GM23248 (cell line): ENCODE data around the gene LPP. TPM values are rescaled to one million over a fixed set of nuclear protein-coding genes. Genes with fewer than 3 reads are reported as not detected.

Experiments used
- DNase-seq: peaks from one replicate; pipeline ENCODE4 v3.0.0-alpha.2; 2015
- H2AFZ ChIP-seq: fragments of 200-600 bp; sonication (generic); 2 replicates; pipeline ENCODE4 v1.6.1; 2016; ENCODE audit warnings: antibody characterized with exemption
- H3F3A ChIP-seq: fragments of 200-600 bp; sonication (generic); 2 replicates; pipeline ENCODE4 v1.6.1; 2016; ENCODE audit warnings: mild to moderate bottlenecking, antibody characterized with exemption, mixed run types; ENCODE audit not compliant: insufficient read depth
- H3K27ac ChIP-seq: fragments of 200-600 bp; sonication (generic); 2 replicates; pipeline ENCODE4 v1.5.1; 2016; ENCODE audit warnings: mild to moderate bottlenecking
- H3K27me3 ChIP-seq: fragments of 200-600 bp; sonication (generic); replicated peaks from 2 replicates; pipeline ENCODE4 v1.6.1; 2016; ENCODE audit warnings: mild to moderate bottlenecking; ENCODE audit not compliant: insufficient read depth
- H3K36me3 ChIP-seq: fragments of 200-600 bp; sonication (generic); 2 replicates; pipeline ENCODE4 v1.6.1; 2016; ENCODE audit warnings: low read depth, mild to moderate bottlenecking
- H3K4me1 ChIP-seq: fragments of 200-600 bp; sonication (generic); 2 replicates; pipeline ENCODE4 v1.6.1; 2016; ENCODE audit warnings: mild to moderate bottlenecking; ENCODE audit not compliant: insufficient read depth
- H3K4me2 ChIP-seq: fragments of 200-600 bp; sonication (generic); one replicate; pipeline ENCODE4 v1.6.1; 2016; ENCODE audit warnings: mild to moderate bottlenecking; ENCODE audit not compliant: unreplicated experiment
- H3K4me3 ChIP-seq: fragments of 200-600 bp; sonication (generic); 2 replicates; pipeline ENCODE4 v1.5.1; 2016; ENCODE audit warnings: mild to moderate bottlenecking
- H3K79me2 ChIP-seq: fragments of 200-600 bp; sonication (generic); 2 replicates; pipeline ENCODE4 v1.6.1; 2016; ENCODE audit warnings: mild to moderate bottlenecking; ENCODE audit not compliant: insufficient read depth
- H3K9ac ChIP-seq: fragments of 200-600 bp; sonication (generic); 2 replicates; pipeline ENCODE4 v1.6.1; 2016; ENCODE audit warnings: mild to moderate bottlenecking
- H3K9me2 ChIP-seq: fragments of 200-600 bp; sonication (generic); 2 replicates; pipeline ENCODE4 v1.6.1; 2016; ENCODE audit warnings: mixed run types, mild to moderate bottlenecking, moderate library complexity; ENCODE audit not compliant: insufficient read depth
- H3K9me3 ChIP-seq: fragments of 200-600 bp; sonication (generic); one replicate; pipeline ENCODE4 v1.6.1; 2017; ENCODE audit warnings: low read depth
- H4K20me1 ChIP-seq: fragments of 200-600 bp; sonication (generic); 2 replicates; pipeline ENCODE4 v1.6.0; 2016; ENCODE audit not compliant: insufficient read depth
- EZH2 ChIP-seq: fragments of 200-600 bp; sonication (generic); IDR thresholded peaks from 2 replicates; pipeline ENCODE4 v1.6.1; 2018; ENCODE audit warnings: antibody characterized with exemption, mild to moderate bottlenecking; ENCODE audit not compliant: insufficient read depth, poor library complexity, severe bottlenecking
- EZH2phosphoT487 ChIP-seq: fragments of 200-600 bp; sonication (generic); IDR thresholded peaks from 2 replicates; pipeline ENCODE4 v1.6.1; 2018; ENCODE audit warnings: antibody characterized with exemption, moderate library complexity, mild to moderate bottlenecking, low read depth; ENCODE audit not compliant: insufficient read depth
- WGBS, 2 experiments: methylation state at CpG; one replicate each; pipeline ENCODE4 v1.1.6; 2015 to 2017; ENCODE audit warnings: low lambda C conversion rate in 2 of 2, low coverage in 1 of 2; ENCODE audit errors: missing lambda C conversion rate in 2 of 2; 5-methylcytosine and 5-hydroxymethylcytosine counted together
- in situ Hi-C: fragments of 300-500 bp; cut with MboI; formaldehyde crosslinking; loops from 2 replicates; pipeline ENCODE4 v1.15.0; 2020
- polyA plus RNA-seq: library from polyadenylated mRNA; unstranded; fragments of >200 nt; fragmentation: Nextera tagmentation; extraction: Ambion mirVana; gene quantifications from 2 replicates; pipeline ENCODE4 v1.2.1, GENCODE V29; 2016
- total RNA-seq: library from RNA; depleted of rRNA; stranded (reverse); fragments of >200 nt; shearing (Covaris generic); gene quantifications from 2 replicates; pipeline ENCODE4 v1.2.3, GENCODE V29; 2014

The LPP gene
- total and polyA plus RNA-seq, 2 experiments from 2014 or later = 42.8 to 61.7 TPM

GRCh38 chr3:188817103-188817934 lies 663.4 kb downstream of the LPP start:
- Histone ChIP-seq H3K9ac (no peak overlapping the region), H3K4me2 (no peak overlapping the region), H2AFZ (no peak overlapping the region), H3K4me3 (no peak overlapping the region), H3F3A (no peaks in the 10 kb centered on the region), H3K9me2 (no peaks in the 10 kb centered on the region), H3K4me1 (peaks cover 10% of the 10 kb centered on the region), H3K27ac (no peak overlapping the region), H4K20me1 (no peaks in the 10 kb centered on the region; the same call in 1 of the 2 replicates), H3K9me3 (no peaks in the 10 kb centered on the region), H3K79me2 (peaks cover 31% of the 10 kb centered on the region), H3K27me3 (no peaks in the 10 kb centered on the region), H3K36me3 (no peaks in the 10 kb centered on the region)
- 98% methylated on average over 7 of the region's 7 CpGs for WGBS, 2 experiments
- no peak for DNase-seq
- no peak for TF ChIP-seq EZH2phosphoT487
- TF ChIP-seq EZH2 = no peak
- in situ Hi-C loops = no loop called here

- H3K27ac ChIP-seq = no peak overlapping the region
- H3K36me3 ChIP-seq = no peaks in the 10 kb centered on the region
- H2AFZ ChIP-seq = no peak overlapping the region
- no peaks in the 10 kb centered on the region for H3K9me3 ChIP-seq
- 83 to 86% methylated on average over 3 of the region's 3 CpGs for WGBS, 2 experiments
- no peaks in the 10 kb centered on the region; the same call in 1 of the 2 replicates for H4K20me1 ChIP-seq
- no peak overlapping the region for H3K9ac ChIP-seq
- no peaks in the 10 kb centered on the region for H3K27me3 ChIP-seq
- H3F3A ChIP-seq = no peaks in the 10 kb centered on the region
- no peak overlapping the region for H3K4me3 ChIP-seq
- no peak for DNase-seq
- H3K9me2 ChIP-seq = no peaks in the 10 kb centered on the region
- TF ChIP-seq EZH2phosphoT487 = no peak
- no peak for TF ChIP-seq EZH2
- H3K79me2 ChIP-seq = peaks cover 32% of the 10 kb centered on the region
- H3K4me1 ChIP-seq = peaks cover 13% of the 10 kb centered on the region
- in situ Hi-C loops = no loop called here
- H3K4me2 ChIP-seq = no peak overlapping the region
These were observed 663.9 kb downstream of the LPP start for GRCh38 chr3:188817935-188818269.

GRCh38 chr3:188818282-188818681 lies 664.3 kb downstream of the LPP start:
- peaks cover 17% of the 10 kb centered on the region for H3K4me1 ChIP-seq
- no peak overlapping the region for H3K9ac ChIP-seq
- no peaks in the 10 kb centered on the region for H3F3A ChIP-seq
- no peaks in the 10 kb centered on the region for H3K9me2 ChIP-seq
- peaks cover 30% of the 10 kb centered on the region for H3K79me2 ChIP-seq
- H3K27me3 ChIP-seq = no peaks in the 10 kb centered on the region
- DNase-seq = no peak
- H3K4me3 ChIP-seq = no peak overlapping the region
- H3K27ac ChIP-seq = no peak overlapping the region
- no peaks in the 10 kb centered on the region for H3K9me3 ChIP-seq
- H2AFZ ChIP-seq = no peak overlapping the region
- 96 to 100% methylated on average over 2 of the region's 2 CpGs for WGBS, 2 experiments
- no peaks in the 10 kb centered on the region for H3K36me3 ChIP-seq
- no peak for TF ChIP-seq EZH2phosphoT487
- TF ChIP-seq EZH2 = no peak
- no peak overlapping the region for H3K4me2 ChIP-seq
- no peaks in the 10 kb centered on the region; the same call in 1 of the 2 replicates for H4K20me1 ChIP-seq
- in situ Hi-C loops = no loop called here

GRCh38 chr3:188819939-188820338 lies 666.0 kb downstream of the LPP start:
- peaks cover 34% of the 10 kb centered on the region for H3K79me2 ChIP-seq
- in situ Hi-C loops = no loop called here
- no peak overlapping the region for H3K4me2 ChIP-seq
- no peak overlapping the region for H3K4me3 ChIP-seq
- 100% methylated on average over 1 of the region's 1 CpG for WGBS, 2 experiments
- no peak overlapping the region for H3K27ac ChIP-seq
- H3K36me3 ChIP-seq = no peaks in the 10 kb centered on the region
- H3K9me2 ChIP-seq = no peaks in the 10 kb centered on the region
- no peaks in the 10 kb centered on the region for H3K27me3 ChIP-seq
- DNase-seq = peak; percentile 57
- TF ChIP-seq EZH2 = no peak
- TF ChIP-seq EZH2phosphoT487 = no peak
- no peaks in the 10 kb centered on the region for H3K9me3 ChIP-seq
- H2AFZ ChIP-seq = no peak overlapping the region
- no peak overlapping the region for H3K9ac ChIP-seq
- H4K20me1 ChIP-seq = no peaks in the 10 kb centered on the region; the same call in 1 of the 2 replicates
- no peaks in the 10 kb centered on the region for H3F3A ChIP-seq
- peaks cover 17% of the 10 kb centered on the region for H3K4me1 ChIP-seq
